Measurements from ENCODE around the gene PDCL3.

- TF ChIP-seq POLR2AphosphoS5 (IDR thresholded peaks at IDR 0.05; ENCODE audit: low read depth) = no peak
- TF ChIP-seq EZH2 (IDR thresholded peaks at IDR 0.05; ENCODE audit: low read depth, unreplicated experiment) = no peak
- TF ChIP-seq, protein P1, sequence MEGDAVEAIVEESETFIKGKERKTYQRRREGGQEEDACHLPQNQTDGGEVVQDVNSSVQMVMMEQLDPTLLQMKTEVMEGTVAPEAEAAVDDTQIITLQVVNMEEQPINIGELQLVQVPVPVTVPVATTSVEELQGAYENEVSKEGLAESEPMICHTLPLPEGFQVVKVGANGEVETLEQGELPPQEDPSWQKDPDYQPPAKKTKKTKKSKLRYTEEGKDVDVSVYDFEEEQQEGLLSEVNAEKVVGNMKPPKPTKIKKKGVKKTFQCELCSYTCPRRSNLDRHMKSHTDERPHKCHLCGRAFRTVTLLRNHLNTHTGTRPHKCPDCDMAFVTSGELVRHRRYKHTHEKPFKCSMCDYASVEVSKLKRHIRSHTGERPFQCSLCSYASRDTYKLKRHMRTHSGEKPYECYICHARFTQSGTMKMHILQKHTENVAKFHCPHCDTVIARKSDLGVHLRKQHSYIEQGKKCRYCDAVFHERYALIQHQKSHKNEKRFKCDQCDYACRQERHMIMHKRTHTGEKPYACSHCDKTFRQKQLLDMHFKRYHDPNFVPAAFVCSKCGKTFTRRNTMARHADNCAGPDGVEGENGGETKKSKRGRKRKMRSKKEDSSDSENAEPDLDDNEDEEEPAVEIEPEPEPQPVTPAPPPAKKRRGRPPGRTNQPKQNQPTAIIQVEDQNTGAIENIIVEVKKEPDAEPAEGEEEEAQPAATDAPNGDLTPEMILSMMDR (conservative IDR thresholded peaks at IDR 0.05; ENCODE audit: low read depth in 2 of 2) = no peak
- no peak for TF ChIP-seq EZH2phosphoT487 (IDR thresholded peaks at IDR 0.05; ENCODE audit: unreplicated experiment)
- TF ChIP-seq REST (IDR thresholded peaks at IDR 0.05; ENCODE audit: unreplicated experiment) = no peak
- TF ChIP-seq CREB1 (CRISPR knock-in tag; IDR thresholded peaks at IDR 0.05; ENCODE audit: low read depth) = no peak
- TF ChIP-seq JUNB (IDR thresholded peaks at IDR 0.05; ENCODE audit: unreplicated experiment) = no peak
- TF ChIP-seq ZNF331 (CRISPR knock-in tag; IDR thresholded peaks at IDR 0.05; ENCODE audit: low read depth) = no peak
- TF ChIP-seq STAT1 (IDR thresholded peaks at IDR 0.05; ENCODE audit: unreplicated experiment) = no peak
Measured at GRCh38 chr2:100522430-100522829, 40.4 kb upstream of the PDCL3 start.
